Endometrial microvascular endothelial cells (primary cell): Measurements from ENCODE around the gene WDFY4. TPM values are rescaled to one million over a fixed set of nuclear protein-coding genes. Genes with fewer than 3 reads are reported as not detected.

Experiments used
- in situ Hi-C: cut with HindIII; loops from 2 replicates; pipeline ENCODE4 v1.10.0; 2017; ENCODE audit warnings: low sequenced_read_pairs, low pct_unique_long_range_greater_than_20kb; ENCODE audit errors: inconsistent ontology term
- total RNA-seq: library from RNA; depleted of rRNA; stranded (reverse); fragments of >200 nt; gene quantifications from one replicate; pipeline ENCODE4 v1.2.3, GENCODE V29; 2015; ENCODE audit errors: inconsistent ontology term

The WDFY4 gene
- total RNA-seq, 1 donor from 2014 or later = 13.4 TPM

DNA sequence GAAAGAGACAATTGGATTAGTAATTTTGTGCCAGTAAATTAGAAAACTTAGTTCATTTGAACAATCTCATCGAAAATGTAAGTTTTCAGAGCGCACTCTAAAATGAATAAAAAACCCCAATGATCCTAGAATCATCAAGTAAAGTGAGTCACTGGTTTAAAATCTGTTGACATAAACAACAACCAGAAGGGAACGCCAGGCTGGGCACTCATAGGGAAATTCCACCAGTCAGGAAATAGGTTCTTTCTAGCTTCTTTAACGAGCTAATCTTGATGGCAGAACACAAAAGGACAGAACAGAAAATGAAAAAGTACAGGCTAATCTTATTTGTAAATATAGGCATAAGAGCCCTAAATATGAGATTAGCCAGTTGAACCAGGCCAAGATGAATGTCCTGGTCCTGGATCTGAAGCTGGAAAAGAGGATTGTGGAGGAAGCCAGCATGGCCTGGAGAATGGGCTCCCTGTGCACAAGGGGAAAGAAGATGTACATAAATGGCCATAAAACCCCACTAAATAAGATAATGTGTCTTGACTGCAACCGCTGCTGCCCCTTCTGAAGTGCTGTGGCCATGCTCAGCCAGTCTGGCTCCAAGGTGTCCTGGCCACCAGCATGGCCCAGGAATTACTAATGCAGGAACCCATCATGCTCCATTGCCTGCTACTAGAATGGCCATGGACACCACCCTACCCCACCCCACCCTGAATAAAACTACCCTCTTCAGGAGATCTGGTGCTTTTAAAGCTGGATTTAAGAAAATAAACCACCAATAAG, 114.0 kb downstream of the WDFY4 start:
- in situ Hi-C loops = no loop called here

DNA sequence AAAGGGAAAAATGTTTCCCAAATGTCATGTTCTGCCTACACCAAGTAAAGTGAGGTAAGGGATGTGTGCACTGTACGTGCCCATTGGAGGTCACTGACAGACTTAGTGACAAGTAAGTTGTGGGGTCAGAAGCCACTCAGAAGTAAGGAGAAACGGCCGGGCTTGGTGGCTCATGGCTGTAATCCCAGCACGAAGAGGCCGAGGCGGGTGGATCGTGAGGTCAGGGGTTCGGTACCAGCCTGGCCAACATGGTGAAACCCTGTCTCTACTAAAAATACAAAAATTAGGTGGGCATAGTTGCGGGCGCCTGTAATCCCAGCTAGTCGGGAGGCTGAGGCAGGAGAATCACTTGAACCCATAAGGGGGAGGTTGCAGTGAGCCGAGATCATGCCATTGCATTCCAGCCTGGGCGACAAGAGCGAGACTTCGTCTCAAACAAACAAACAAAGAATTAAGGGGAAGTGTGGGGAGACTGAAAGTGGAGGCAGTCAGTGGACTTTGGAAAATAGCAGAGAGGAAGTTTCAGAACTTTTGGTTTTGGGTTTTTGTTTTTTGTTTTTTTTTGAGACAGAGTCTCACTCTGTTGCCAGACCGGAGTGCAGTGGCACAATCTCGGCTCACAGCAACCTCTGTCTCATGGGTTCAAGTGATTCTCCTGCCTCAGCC, 114.8 kb downstream of the WDFY4 start:
- in situ Hi-C loops = no loop called here

DNA sequence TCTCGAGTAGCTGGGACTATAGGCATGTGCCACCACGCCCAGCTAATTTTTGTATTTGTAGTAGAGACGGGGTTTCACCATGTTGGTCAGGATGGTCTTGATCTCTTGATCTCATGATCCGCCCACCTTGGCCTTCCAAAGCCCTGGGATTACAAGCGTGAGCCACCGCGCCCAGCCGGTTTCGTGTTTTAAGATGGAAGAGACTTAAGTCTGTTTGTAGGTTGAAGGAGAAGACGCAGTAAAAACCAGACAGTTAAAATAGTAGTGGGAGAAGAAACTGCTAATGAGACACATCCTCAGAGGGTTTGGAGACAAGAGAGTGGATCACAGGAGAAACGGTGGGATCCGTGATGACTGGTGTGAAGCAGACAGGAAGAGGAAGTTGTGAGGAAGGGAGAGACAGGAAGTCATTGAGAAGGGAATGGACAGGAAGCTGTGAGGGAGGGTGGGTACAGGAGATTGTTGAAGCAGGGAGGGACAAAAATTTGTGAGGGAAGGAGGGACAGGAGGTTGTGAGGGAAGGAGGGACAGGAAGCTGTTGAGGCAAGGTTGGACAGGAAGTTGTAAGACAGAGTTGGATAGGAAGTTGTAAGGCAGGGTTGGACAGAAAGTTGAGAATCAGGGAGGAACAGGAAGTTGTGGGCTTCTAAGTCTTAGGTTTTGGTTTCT, 115.5 kb downstream of the WDFY4 start:
- in situ Hi-C loops = no loop called here

DNA sequence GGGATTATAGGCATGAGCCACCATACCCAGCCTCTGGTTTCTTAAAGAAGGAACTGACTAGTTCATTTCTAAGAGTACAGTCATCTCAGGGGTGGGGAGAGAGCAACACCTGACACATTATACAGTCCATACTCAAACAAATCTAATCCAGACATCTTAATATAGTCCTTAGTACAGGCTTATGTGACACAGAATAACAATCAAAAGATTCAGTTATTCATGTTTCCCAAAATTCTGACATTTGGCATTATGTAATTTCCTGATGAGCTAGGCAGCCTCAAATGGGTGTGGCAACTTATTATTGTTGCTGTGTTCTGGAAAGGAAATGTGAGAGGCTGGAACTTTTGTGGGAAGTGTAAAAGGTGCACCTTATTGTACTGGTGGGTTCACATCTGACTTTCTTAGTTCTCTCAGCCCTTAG, 116.3 kb downstream of the WDFY4 start:
- in situ Hi-C loops = no loop called here

DNA sequence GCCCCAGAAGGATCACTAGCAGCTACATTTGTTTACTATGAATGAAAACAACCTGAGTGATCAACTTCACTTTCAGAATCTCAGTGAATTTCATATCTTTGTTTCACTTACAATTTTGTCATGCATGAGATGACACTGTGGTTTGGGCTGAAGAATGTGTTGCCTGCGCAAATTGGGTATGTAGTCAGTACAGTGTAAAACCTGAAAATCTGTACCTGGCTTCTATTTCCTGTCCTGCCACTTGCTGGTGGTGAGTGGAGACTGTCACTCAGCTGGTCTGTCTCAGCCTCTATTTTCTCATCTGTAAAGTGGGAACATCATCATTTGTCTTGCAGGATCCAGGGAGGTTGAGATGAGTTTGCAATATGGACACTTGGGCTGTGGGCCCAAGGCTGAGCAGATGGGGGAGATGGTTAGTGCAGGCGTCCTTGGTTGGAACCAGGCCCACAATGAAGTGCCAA, 118.0 kb downstream of the WDFY4 start:
- in situ Hi-C loops = no loop called here

DNA sequence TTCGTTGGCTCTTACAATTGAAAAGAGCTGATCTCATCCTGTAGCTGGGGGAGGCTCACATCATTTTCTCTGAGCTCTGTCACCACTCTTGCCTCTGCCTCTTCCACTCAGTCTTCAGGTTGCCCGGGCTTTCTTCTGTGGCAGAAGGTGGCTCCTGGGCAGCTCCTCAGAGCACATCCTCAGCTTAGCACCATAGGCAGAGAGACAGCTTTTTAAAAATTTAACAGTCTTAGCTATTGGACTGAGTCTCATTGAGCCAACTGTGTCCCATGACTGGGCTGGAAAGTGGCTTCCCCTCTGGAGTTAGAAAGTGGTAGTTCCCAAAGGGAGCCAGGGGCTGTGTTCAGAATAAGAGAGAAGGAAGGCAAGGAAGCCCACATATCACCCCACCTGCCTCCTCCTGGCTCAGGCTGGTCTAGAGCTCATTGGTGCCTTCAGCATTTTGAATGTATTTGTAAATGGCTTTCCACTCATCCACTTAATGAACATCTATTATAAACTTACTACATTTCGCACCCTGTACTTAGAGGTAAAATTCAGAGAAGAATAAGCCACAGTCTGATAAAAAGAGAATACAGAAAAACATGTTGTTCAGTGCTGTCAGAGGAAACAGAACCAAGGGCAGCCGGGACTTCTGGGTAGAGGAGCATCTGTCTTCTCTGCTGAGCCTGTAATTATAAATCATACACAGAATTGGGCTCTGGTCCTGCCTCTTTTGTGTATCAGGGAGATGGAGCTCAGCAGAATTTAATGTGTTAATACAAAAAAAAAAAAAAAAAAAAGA, 119.3 kb downstream of the WDFY4 start:
- in situ Hi-C loops = no loop called here

GRCh38 chr10:48804740-48805182, 120.1 kb downstream of the WDFY4 start:
- in situ Hi-C loops = no loop called here

DNA sequence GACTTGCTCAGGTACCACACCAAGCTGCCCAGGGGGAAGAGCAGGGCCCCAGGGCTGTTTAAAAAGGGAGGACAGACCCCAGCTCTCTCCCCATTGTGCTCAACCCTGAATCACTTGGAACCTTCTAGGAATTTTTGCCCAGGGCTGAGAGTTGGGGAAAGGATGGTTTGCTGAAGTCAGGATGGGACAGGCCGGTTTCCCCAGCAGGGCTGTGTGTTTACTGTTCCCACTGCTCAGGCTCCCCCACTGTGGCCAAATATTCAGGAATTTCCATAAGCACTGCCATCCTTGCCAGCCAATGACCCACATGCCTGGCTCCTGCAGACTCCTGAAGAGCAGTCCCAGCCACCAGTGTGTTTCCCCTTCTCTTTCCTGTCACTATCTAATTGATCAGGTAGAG, 120.7 kb downstream of the WDFY4 start:
- in situ Hi-C loops = no loop called here

- in situ Hi-C loops = no loop called here
These were observed 121.2 kb downstream of the WDFY4 start for GRCh38 chr10:48805848-48806247.

- in situ Hi-C loops = no loop called here
These were observed 121.7 kb downstream of the WDFY4 start for GRCh38 chr10:48806342-48806741.

GRCh38 chr10:48807791-48808470, 123.3 kb downstream of the WDFY4 start:
- in situ Hi-C loops = no loop called here

- in situ Hi-C loops = no loop called here
These were observed 124.6 kb downstream of the WDFY4 start for GRCh38 chr10:48809261-48809660.

GRCh38 chr10:48811461-48811860, 126.8 kb downstream of the WDFY4 start:
- in situ Hi-C loops = no loop called here

GRCh38 chr10:48811917-48812316, 127.2 kb downstream of the WDFY4 start:
- in situ Hi-C loops = no loop called here

DNA sequence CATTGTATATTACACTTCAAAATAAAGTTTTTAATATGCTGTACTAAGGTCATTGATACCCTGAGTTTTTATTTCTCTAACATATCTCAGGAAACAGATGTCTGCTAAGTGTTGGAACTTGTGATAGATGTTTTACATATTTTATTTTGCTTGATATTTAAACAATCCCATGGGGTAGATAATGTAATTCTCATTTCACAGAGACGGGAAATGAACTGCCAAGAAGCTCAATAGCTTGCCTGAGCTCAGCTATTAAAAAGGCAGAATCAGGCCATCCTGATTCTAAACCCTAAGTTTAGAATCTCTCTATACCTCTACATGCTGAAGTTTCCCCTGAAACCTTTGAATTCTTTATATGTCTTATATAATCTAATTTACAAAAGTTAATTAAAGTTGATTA, 128.6 kb downstream of the WDFY4 start:
- in situ Hi-C loops = no loop called here

DNA sequence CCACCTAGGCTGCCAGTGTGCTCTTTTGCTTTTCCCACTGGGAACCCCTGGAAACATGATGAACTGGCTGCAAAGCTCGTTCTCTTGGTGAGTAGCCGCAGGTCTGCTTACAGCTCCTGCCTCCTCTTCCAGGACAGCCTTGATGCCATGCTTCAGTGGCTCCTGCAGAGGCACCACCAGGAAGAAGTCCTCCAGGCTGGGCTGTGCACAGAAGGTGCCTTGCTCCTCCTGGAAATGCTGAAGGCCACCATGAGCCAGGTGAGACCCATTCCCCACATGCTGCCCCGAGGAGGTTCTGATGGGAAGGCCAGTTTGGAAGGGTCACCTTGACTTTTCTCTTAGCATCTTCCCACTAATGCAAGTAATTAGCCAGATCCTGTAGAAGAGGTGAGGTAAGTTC, 129.2 kb downstream of the WDFY4 start:
- in situ Hi-C loops = no loop called here

GRCh38 chr10:48814933-48815332, 130.3 kb downstream of the WDFY4 start:
- in situ Hi-C loops = no loop called here

DNA sequence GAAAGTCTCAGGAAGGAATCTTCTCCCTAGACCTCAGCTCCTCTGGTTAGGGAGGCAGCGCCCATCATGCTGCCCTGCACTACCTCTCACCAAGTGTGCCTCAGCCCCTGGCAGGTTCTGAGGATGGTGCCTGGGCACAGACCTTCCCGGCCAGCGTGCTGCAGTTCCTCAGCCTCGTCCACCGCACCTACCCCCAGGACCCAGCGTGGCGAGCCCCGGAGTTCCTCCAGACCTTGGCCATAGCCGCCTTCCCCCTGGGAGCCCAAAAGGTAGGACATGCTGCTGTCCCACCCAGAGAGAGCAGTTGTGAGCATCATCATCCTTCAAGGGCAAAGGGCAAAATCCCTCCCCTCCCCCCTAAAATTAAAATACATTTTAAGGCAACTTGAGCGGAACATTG, 132.5 kb downstream of the WDFY4 start:
- in situ Hi-C loops = no loop called here

DNA sequence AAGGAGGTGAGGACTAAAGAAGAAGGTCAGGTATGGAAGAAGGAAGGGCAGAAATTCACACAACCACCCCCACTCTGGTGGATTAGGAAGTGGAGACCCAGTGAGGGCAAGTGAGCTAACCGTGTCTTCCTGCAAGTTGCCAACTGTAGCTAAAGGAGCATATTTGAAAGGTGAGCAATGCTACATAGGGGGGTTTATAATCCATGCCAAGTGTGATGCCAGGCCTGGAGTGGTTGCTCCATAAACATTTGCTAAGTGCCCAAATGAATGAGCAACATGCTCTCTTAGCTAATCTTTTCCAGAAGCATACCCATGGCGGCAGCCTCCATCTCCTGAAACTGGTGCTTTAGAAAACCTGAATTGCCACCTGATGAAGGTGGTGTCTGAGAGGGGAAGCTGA, 133.4 kb downstream of the WDFY4 start:
- in situ Hi-C loops = no loop called here
